CD4-positive, CD25-positive, alpha-beta regulatory T cell (primary cell): ENCODE results near the gene OR10AD1. TPM values are rescaled to one million over a fixed set of nuclear protein-coding genes. Genes with fewer than 3 reads are reported as not detected.
A peak's percentile ranks its signal among the peaks of the same experiment; 100 is the strongest.
"Not testable (repeated sequence)": the region's sequence is repeated elsewhere in the genome, so short reads cannot be mapped to it uniquely, and the experiment has no call there.

Experiments used
- ATAC-seq, 2 donors: fragments of 150-1000 bp; cut with Tn5 transposase; one replicate each; pipeline ENCODE4 v1.10.0; 2021; ENCODE audit warnings: low read depth in 2 of 2, moderate number of reproducible peaks in 2 of 2, moderate library complexity in 1 of 2
- DNase-seq, 3 donors: peaks; one replicate each; pipeline versions ENCODE4 v3.0.0 to v3.0.0-alpha.2; 2012 to 2022; ENCODE audit warnings: mixed read lengths in 1 of 3
- H3K27ac ChIP-seq: one replicate; pipeline ENCODE4 v1.7.0; 2013; ENCODE audit warnings: mild to moderate bottlenecking, low read length; ENCODE audit not compliant: insufficient read depth, poor library complexity, severe bottlenecking
- H3K27me3 ChIP-seq: one replicate; pipeline ENCODE4 v1.7.0; 2013; ENCODE audit warnings: low read length; ENCODE audit not compliant: control insufficient read depth, insufficient read depth
- H3K36me3 ChIP-seq: one replicate; pipeline ENCODE4 v1.7.0; 2013; ENCODE audit warnings: mild to moderate bottlenecking, low read length, moderate library complexity; ENCODE audit not compliant: control insufficient read depth, insufficient read depth
- H3K4me1 ChIP-seq: 2 replicates; pipeline ENCODE4 v1.7.0; 2013; ENCODE audit warnings: mild to moderate bottlenecking, low read length; ENCODE audit not compliant: insufficient read depth, control insufficient read depth, poor library complexity, severe bottlenecking
- H3K4me3 ChIP-seq: one replicate; pipeline ENCODE4 v1.7.0; 2013; ENCODE audit warnings: low read depth, mild to moderate bottlenecking, low read length, moderate library complexity
- H3K9me3 ChIP-seq, 2 experiments: 1 replicate in 1 of 2; 2 replicates in 1 of 2; pipeline ENCODE4 v1.7.0; 2013; ENCODE audit warnings: low read length in 2 of 2, mild to moderate bottlenecking in 1 of 2, moderate library complexity in 1 of 2; ENCODE audit not compliant: control insufficient read depth in 2 of 2
- H3K27ac Mint-ChIP-seq, 3 donors: one replicate each; pipeline ENCODE4 v1.8.0; 2020 to 2022; ENCODE audit warnings: mild to moderate bottlenecking in 3 of 3, mixed read lengths in 3 of 3, moderate library complexity in 2 of 3
- H3K27me3 Mint-ChIP-seq: one replicate; pipeline ENCODE4 v1.8.0; 2022; ENCODE audit warnings: mild to moderate bottlenecking, mixed read lengths
- H3K36me3 Mint-ChIP-seq: one replicate; pipeline ENCODE4 v1.8.0; 2020; ENCODE audit warnings: mixed read lengths
- H3K4me1 Mint-ChIP-seq, 4 donors: one replicate each; pipeline ENCODE4 v1.8.0; 2020 to 2022; ENCODE audit warnings: mixed read lengths in 4 of 4, mild to moderate bottlenecking in 1 of 4
- H3K4me3 Mint-ChIP-seq, 4 donors: one replicate each; pipeline ENCODE4 v1.8.0; 2020 to 2022; ENCODE audit warnings: mild to moderate bottlenecking in 4 of 4, mixed read lengths in 4 of 4, moderate library complexity in 3 of 4
- H3K9me3 Mint-ChIP-seq, 7 donors: one replicate each; pipeline ENCODE4 v1.8.0; 2020 to 2022; ENCODE audit warnings: mixed read lengths in 7 of 7, mild to moderate bottlenecking in 3 of 7, moderate library complexity in 2 of 7
- polyA plus RNA-seq, 4 donors: library from polyadenylated mRNA; unstranded; fragments of 300-500 nt; fragmentation: Illumina TruSeq; gene quantifications; one replicate each; pipeline ENCODE4 v1.2.3, GENCODE V29; 2021
- total RNA-seq: library from RNA; stranded (reverse); gene quantifications from one replicate; pipeline ENCODE4 v1.2.3, GENCODE V29; 2022

OR10AD1 gene, protein sequence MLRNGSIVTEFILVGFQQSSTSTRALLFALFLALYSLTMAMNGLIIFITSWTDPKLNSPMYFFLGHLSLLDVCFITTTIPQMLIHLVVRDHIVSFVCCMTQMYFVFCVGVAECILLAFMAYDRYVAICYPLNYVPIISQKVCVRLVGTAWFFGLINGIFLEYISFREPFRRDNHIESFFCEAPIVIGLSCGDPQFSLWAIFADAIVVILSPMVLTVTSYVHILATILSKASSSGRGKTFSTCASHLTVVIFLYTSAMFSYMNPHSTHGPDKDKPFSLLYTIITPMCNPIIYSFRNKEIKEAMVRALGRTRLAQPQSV
- not detected for total RNA-seq
- under 1 TPM in 1 of 4 donors, not detected in 3; 0.22 TPM for polyA plus RNA-seq

DNA sequence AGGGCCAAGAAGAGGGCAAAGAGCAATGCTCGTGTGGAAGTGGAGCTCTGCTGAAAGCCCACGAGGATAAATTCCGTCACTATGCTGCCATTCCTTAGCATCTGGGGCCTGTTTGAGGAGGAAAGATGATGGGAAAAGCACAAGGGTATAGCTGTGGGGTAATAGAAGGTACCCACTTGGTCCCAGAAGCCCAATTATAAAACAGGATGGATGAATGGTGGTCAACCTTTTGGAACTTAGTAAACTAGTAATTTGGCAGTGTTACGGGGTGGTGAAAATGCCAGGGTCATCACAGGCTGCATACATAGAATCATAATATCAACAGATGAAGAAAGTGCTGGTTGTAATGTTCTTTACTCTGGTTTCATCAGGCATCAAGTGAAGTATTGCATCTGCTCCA, at the start of gene OR10AD1:
Gene OR10AD1 (minus strand): TSS at position 101 of the 400 bp plus-strand sequence. CDS start 0 bp downstream, at position 101.
- H3K27ac Mint-ChIP-seq, result no peak within 1 kb of the TSS
- no peak for ATAC-seq

DNA sequence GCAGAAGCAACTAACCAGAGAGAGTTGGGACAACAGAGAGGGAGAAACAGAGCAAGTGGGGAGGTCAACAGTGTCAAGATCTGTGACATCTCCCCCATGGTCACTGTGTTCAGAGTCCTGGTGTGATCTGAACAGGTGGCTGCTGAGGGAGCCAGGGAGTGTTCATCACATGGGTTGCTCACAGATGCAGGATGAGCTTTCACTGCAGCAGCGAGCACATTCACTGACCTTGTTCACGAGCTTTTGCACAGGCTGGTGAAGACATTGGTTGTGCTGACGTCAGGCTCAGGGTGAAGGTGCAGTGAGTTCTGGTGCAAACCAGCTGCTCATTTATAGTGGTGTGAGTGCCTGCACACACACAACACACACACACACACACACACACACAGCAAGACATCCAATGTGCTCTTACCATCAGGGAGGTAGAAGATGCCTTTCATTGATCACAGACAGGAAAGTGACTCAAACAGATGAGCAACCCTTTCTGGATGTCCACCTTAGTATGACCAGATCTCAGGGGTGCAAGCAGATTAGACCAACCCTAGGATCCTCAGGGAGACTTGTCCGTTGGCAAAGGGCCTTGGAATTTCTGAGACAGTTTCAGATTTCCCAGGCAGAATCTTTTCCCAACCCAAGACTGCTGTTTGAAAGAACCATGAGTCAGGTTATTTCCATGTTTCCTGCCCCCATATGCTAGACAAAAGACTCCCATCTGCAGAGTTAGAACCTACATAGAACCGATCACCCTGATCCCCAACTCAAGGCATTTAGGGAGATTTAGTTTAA, 44.3 kb upstream of the OR10AD1 start:
- H3K36me3 Mint-ChIP-seq, result no peaks in the 10 kb centered on the region
- ATAC-seq, result no peak
- no peak overlapping the region for H3K27ac Mint-ChIP-seq
- no peak for DNase-seq
- H3K4me3 Mint-ChIP-seq, result peak overlapping the region in 1 of 4 donors; percentile 3
- H3K36me3 ChIP-seq, result no peaks in the 10 kb centered on the region
- peaks cover 48% of the 10 kb centered on the region for H3K27me3 Mint-ChIP-seq
- no peaks in the 10 kb centered on the region for H3K9me3 ChIP-seq
- no peaks in the 10 kb centered on the region for H3K4me1 Mint-ChIP-seq
- peaks cover 17% of the 10 kb centered on the region for H3K27me3 ChIP-seq
- no peak overlapping the region for H3K4me3 ChIP-seq
- H3K27ac ChIP-seq, result no peak overlapping the region
- H3K4me1 ChIP-seq, result no peaks in the 10 kb centered on the region
- H3K9me3 Mint-ChIP-seq, result peaks cover 0 to 3% (median 1%) of the 10 kb centered on the region in 7 donors

More for the DNA sequence above, at the start of gene OR10AD1:
- Histone ChIP-seq H3K4me3 (no peak within 1 kb of the TSS), H3K4me1 (peaks cover 18% of the 10 kb centered on the region), H3K27me3 (no peaks in the 10 kb centered on the region), H3K27ac (no peak within 1 kb of the TSS), H3K9me3 (peaks cover 17 to 39% of the 10 kb centered on the region in 2 experiments), H3K36me3 (peaks cover 4% of the 10 kb centered on the region)
- peaks cover 5% of the 10 kb centered on the region for H3K27me3 Mint-ChIP-seq
- peaks cover 2 to 48% (median 19%) of the 10 kb centered on the region in 7 donors for H3K9me3 Mint-ChIP-seq
- H3K4me1 Mint-ChIP-seq, result peaks cover 0 to 48% (median 25%) of the 10 kb centered on the region in 4 donors
- H3K36me3 Mint-ChIP-seq, result peaks cover 36% of the 10 kb centered on the region
- no peak for DNase-seq
- H3K4me3 Mint-ChIP-seq, result peak within 1 kb of the TSS in 1 of 4 donors; percentile 24

DNA sequence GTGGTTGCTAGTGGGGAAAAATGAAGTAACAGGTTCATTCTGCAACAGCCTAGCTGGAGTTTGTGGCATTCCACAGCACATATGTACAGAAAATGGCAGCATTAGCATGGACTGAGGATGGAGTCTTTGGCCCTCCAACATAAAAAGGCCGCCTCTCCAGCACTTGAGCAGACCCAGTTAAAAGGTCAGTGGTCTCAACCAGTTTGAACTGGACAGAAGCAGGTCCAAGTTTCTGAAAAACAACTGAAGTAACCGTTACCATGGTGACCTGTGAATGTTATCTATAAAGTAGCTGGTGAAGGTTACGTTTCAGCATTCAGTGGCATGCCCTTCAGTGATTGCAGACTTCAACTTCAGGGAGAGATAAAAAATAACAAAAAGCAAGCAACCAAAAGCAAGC, 34.1 kb upstream of the OR10AD1 start:
- Mint-ChIP-seq H3K4me3 (no peak overlapping the region), H3K27me3 (peaks cover 40% of the 10 kb centered on the region), H3K27ac (no peak overlapping the region), H3K4me1 (no peaks in the 10 kb centered on the region), H3K9me3 (peaks cover 0 to 15% (median 2%) of the 10 kb centered on the region in 7 donors), H3K36me3 (no peaks in the 10 kb centered on the region)
- Histone ChIP-seq H3K4me3 (no peak overlapping the region), H3K36me3 (no peaks in the 10 kb centered on the region), H3K27me3 (peaks cover 20% of the 10 kb centered on the region), H3K4me1 (no peaks in the 10 kb centered on the region), H3K9me3 (no peaks in the 10 kb centered on the region), H3K27ac (no peak overlapping the region)
- DNase-seq, result no peak
- ATAC-seq, result no peak

DNA sequence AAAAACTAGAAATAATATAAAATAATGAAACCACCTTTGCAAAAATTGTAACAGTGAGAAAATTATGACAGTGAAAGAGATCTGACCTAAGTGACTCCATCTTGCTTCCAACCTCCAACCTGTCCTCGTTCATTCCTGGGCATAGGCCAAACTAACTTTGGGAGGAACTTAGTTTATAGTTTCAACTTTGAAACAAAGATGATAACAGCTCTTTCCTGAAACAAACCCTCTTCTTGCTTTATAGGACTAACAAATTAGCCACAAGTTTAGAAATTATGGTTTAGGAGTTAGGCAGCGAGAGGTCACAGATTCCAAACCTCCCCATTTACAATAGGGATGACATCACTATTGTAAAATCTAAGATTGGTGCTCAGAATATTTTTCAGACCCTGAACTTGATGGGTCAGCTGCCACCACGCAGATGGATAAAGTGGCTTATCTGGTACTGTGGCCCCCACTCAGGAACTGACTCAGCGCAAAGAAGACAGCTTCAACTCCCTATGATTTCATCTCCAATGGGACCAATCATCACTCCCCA, 32.8 kb upstream of the OR10AD1 start:
- H3K27me3 Mint-ChIP-seq, result peaks cover 35% of the 10 kb centered on the region
- H3K4me1 Mint-ChIP-seq, result no peaks in the 10 kb centered on the region
- DNase-seq, result no peak
- H3K4me3 Mint-ChIP-seq, result no peak overlapping the region
- no peaks in the 10 kb centered on the region for H3K9me3 ChIP-seq
- no peaks in the 10 kb centered on the region for H3K4me1 ChIP-seq
- no peak overlapping the region for H3K4me3 ChIP-seq
- no peak for ATAC-seq
- no peak overlapping the region for H3K27ac ChIP-seq
- H3K36me3 ChIP-seq, result no peaks in the 10 kb centered on the region
- H3K36me3 Mint-ChIP-seq, result no peaks in the 10 kb centered on the region
- peaks cover 20% of the 10 kb centered on the region for H3K27me3 ChIP-seq
- peaks cover 0 to 10% (median 4%) of the 10 kb centered on the region in 7 donors for H3K9me3 Mint-ChIP-seq
- no peak overlapping the region for H3K27ac Mint-ChIP-seq

- not testable (repeated sequence) for H3K27ac ChIP-seq, H3K4me1 Mint-ChIP-seq, H3K27ac Mint-ChIP-seq, H3K4me1 ChIP-seq, H3K9me3 ChIP-seq, H3K4me3 ChIP-seq, H3K4me3 Mint-ChIP-seq, H3K36me3 Mint-ChIP-seq, DNase-seq, ATAC-seq, H3K36me3 ChIP-seq
- Mint-ChIP-seq H3K9me3 (peaks cover 4 to 28% (median 6%) of the 10 kb centered on the region in 7 donors), H3K27me3 (peaks cover 40% of the 10 kb centered on the region)
- H3K27me3 ChIP-seq, result peaks cover 17% of the 10 kb centered on the region
Measured at GRCh38 chr12:48231169-48231958, 28.3 kb upstream of the OR10AD1 start.

GRCh38 chr12:48224533-48224932, 21.4 kb upstream of the OR10AD1 start:
- H3K36me3 Mint-ChIP-seq, DNase-seq, ATAC-seq, H3K36me3 ChIP-seq, H3K4me1 Mint-ChIP-seq, H3K27ac ChIP-seq, H3K9me3 ChIP-seq, H3K4me1 ChIP-seq, H3K27ac Mint-ChIP-seq, H3K4me3 ChIP-seq, H3K4me3 Mint-ChIP-seq: not testable (repeated sequence)
- peaks cover 0 to 20% (median 5%) of the 10 kb centered on the region in 7 donors for H3K9me3 Mint-ChIP-seq
- H3K27me3 Mint-ChIP-seq, result peaks cover 37% of the 10 kb centered on the region
- H3K27me3 ChIP-seq, result peaks cover 22% of the 10 kb centered on the region

DNA sequence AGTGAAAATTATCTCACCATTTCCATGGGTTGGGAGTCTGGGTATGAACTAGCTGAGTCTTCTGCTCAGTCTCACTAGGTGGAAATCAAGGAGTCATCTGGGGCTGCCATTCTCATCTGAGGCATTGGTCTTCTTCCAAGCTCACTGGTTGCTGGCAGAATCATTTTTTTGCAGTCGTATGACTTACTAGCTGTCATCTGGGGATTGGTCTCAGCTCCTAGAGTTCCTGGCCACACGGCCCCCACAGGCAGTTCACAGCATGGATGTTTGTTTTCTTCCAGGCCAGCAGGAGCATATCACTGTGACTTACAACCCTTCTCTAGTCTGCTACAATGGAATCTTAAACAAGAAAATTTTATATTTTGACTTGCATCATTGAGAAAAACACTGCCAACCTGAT, 18.6 kb upstream of the OR10AD1 start:
- no peak overlapping the region for H3K4me3 Mint-ChIP-seq
- Histone ChIP-seq H3K27me3 (peaks cover 29% of the 10 kb centered on the region), H3K9me3 (no peaks in the 10 kb centered on the region), H3K4me3 (no peak overlapping the region), H3K27ac (no peak overlapping the region), H3K4me1 (no peaks in the 10 kb centered on the region), H3K36me3 (no peaks in the 10 kb centered on the region)
- H3K27me3 Mint-ChIP-seq, result peaks cover 36% of the 10 kb centered on the region
- H3K27ac Mint-ChIP-seq, result no peak overlapping the region
- no peaks in the 10 kb centered on the region for H3K4me1 Mint-ChIP-seq
- H3K36me3 Mint-ChIP-seq, result no peaks in the 10 kb centered on the region
- DNase-seq (no peak), ATAC-seq (no peak)
- H3K9me3 Mint-ChIP-seq, result peaks cover 0 to 3% (median under 1%) of the 10 kb centered on the region in 7 donors
